Measurements from ENCODE around the gene MYLK4. TPM values are rescaled to one million over a fixed set of nuclear protein-coding genes. Genes with fewer than 3 reads are reported as not detected.

Gene MYLK4
- total RNA-seq, 1 donor from 2014 or later: 0.84 TPM

GRCh38 chr6:2626401-2626800 lies 124.3 kb downstream of the MYLK4 start:
- no peak for ATAC-seq

GRCh38 chr6:2625581-2625980 lies 125.1 kb downstream of the MYLK4 start:
- ATAC-seq: no peak

- no peak for ATAC-seq
Measured at GRCh38 chr6:2624177-2624576, 126.5 kb downstream of the MYLK4 start.

GRCh38 chr6:2623295-2623694 lies 127.4 kb downstream of the MYLK4 start:
- ATAC-seq: peak; percentile 68

- ATAC-seq: no peak
Measured at GRCh38 chr6:2622671-2623070, 128.1 kb downstream of the MYLK4 start.

GRCh38 chr6:2619651-2620050 lies 131.1 kb downstream of the MYLK4 start:
- ATAC-seq: no peak

GRCh38 chr6:2617729-2618128 lies 133.0 kb downstream of the MYLK4 start:
- no peak for ATAC-seq

GRCh38 chr6:2616811-2617210 lies 133.9 kb downstream of the MYLK4 start:
- no peak for ATAC-seq

- ATAC-seq: no peak
Measured at GRCh38 chr6:2615251-2615650, 135.5 kb downstream of the MYLK4 start.

GRCh38 chr6:2614846-2615245 lies 135.9 kb downstream of the MYLK4 start:
- no peak for ATAC-seq

- ATAC-seq: no peak
Measured at GRCh38 chr6:2614155-2614554, 136.6 kb downstream of the MYLK4 start.

Other genes with a start within 250 kb of the MYLK4 start
- gene WRNIP1, start 14.5 kb upstream of the MYLK4 start, total RNA-seq: 41.2 TPM
- 576 TPM for gene SERPINB1, start 90.9 kb upstream of the MYLK4 start, total RNA-seq
- gene SERPINB9, start 152.4 kb upstream of the MYLK4 start, total RNA-seq: 8.4 TPM
- 78.8 TPM for gene SERPINB6, start 220.6 kb upstream of the MYLK4 start, total RNA-seq
- gene NQO2, start 249.0 kb upstream of the MYLK4 start, total RNA-seq: 31.6 TPM

Measured in esophagus mucosa (tissue), 1 donor.